Endodermal cell (in vitro differentiated cells): ENCODE measurements around the gene ATF2. TPM values are rescaled to one million over a fixed set of nuclear protein-coding genes. Genes with fewer than 3 reads are reported as not detected.

Source experiments
- DNase-seq: peaks from one replicate; pipeline ENCODE4 v3.0.0-alpha.2; 2017
- H3K27ac ChIP-seq: 2 replicates; pipeline ENCODE4 v1.5.1; 2013; ENCODE audit warnings: mild to moderate bottlenecking, low read depth, low read length, moderate library complexity
- H3K27me3 ChIP-seq: 2 replicates; pipeline ENCODE4 v1.6.1; 2013; ENCODE audit warnings: mild to moderate bottlenecking, low read length, moderate library complexity; ENCODE audit not compliant: insufficient read depth, control insufficient read depth, poor library complexity, severe bottlenecking
- H3K36me3 ChIP-seq: 2 replicates; pipeline ENCODE4 v1.7.0; 2013; ENCODE audit warnings: mild to moderate bottlenecking, low read length, moderate library complexity; ENCODE audit not compliant: control insufficient read depth, insufficient read depth
- H3K4me1 ChIP-seq: one replicate; pipeline ENCODE4 v1.7.0; 2013; ENCODE audit warnings: low read length; ENCODE audit not compliant: control insufficient read depth, insufficient read depth
- H3K4me3 ChIP-seq: 2 replicates; pipeline ENCODE4 v1.5.1; 2013; ENCODE audit warnings: mild to moderate bottlenecking, low read length, moderate library complexity
- H3K9ac ChIP-seq: 2 replicates; pipeline ENCODE4 v1.6.1; 2013; ENCODE audit warnings: mild to moderate bottlenecking, low read length, moderate library complexity; ENCODE audit not compliant: poor library complexity, severe bottlenecking; ENCODE audit errors: extremely low read depth
- H3K9me3 ChIP-seq: 2 replicates; pipeline ENCODE4 v1.6.1; 2013; ENCODE audit warnings: mild to moderate bottlenecking, low read length, moderate library complexity; ENCODE audit not compliant: control insufficient read depth
- H3K27ac Mint-ChIP-seq: 2 replicates; pipeline ENCODE4 v1.8.0; 2020; ENCODE audit warnings: mixed read lengths
- H3K27me3 Mint-ChIP-seq: 2 replicates; pipeline ENCODE4 v1.8.0; 2021; ENCODE audit warnings: mild to moderate bottlenecking, mixed read lengths; ENCODE audit not compliant: insufficient read depth
- H3K36me3 Mint-ChIP-seq: 2 replicates; pipeline ENCODE4 v1.8.0; 2020; ENCODE audit warnings: low read depth, mixed read lengths
- H3K4me1 Mint-ChIP-seq: 2 replicates; pipeline ENCODE4 v1.8.0; 2020; ENCODE audit warnings: mixed read lengths
- H3K4me3 Mint-ChIP-seq: 2 replicates; pipeline ENCODE4 v1.8.0; 2020; ENCODE audit warnings: mild to moderate bottlenecking, moderate library complexity, mixed read lengths
- H3K9me3 Mint-ChIP-seq: 2 replicates; pipeline ENCODE4 v1.8.0; 2020; ENCODE audit warnings: mild to moderate bottlenecking, mixed read lengths
- CTCF ChIP-seq: fragments of 200-600 bp; sonication (generic); conservative IDR thresholded peaks from 2 replicates; pipeline ENCODE4 v1.5.0; 2021; ENCODE audit warnings: antibody characterized with exemption, mild to moderate bottlenecking
- WGBS, 2 experiments: methylation state at CpG; one replicate each; pipeline versions ENCODE4 v1.1.5 to v1.1.7; 2013; ENCODE audit warnings: missing lambda C conversion rate in 2 of 2, mixed read lengths in 1 of 2; ENCODE audit not compliant: insufficient coverage in 1 of 2, insufficient read length in 1 of 2; 5-methylcytosine and 5-hydroxymethylcytosine counted together
- total RNA-seq, 2 donors: library from RNA; stranded (reverse); fragmentation: NEBNext Ultra II Directional in 1 of 2; extraction: Animal tissue kit (Norgen Biotek cat#: 25700) in 1 of 2; gene quantifications; 2 replicates in 1 of 2; 3 replicates in 1 of 2; pipeline ENCODE4 v1.2.1, GENCODE V29; 2021

ATF2 gene
- total RNA-seq, 2 donors from 2014 or later: 53.0 to 56.0 TPM

GRCh38 chr2:175152242-175152641, 15.8 kb downstream of the ATF2 start:
- no peaks in the 10 kb centered on the region for H3K27me3 Mint-ChIP-seq
- H3K4me1 Mint-ChIP-seq: peaks cover 27% of the 10 kb centered on the region
- no peak for DNase-seq
- H3K4me1 ChIP-seq: peaks cover 3% of the 10 kb centered on the region
- no peak overlapping the region for H3K27ac Mint-ChIP-seq
- H3K9ac ChIP-seq: no peak overlapping the region
- H3K9me3 Mint-ChIP-seq: no peaks in the 10 kb centered on the region
- no peak overlapping the region for H3K4me3 Mint-ChIP-seq
- no peak for TF ChIP-seq CTCF
- no peaks in the 10 kb centered on the region for H3K27me3 ChIP-seq
- no peaks in the 10 kb centered on the region for H3K9me3 ChIP-seq
- no peak overlapping the region for H3K27ac ChIP-seq
- peaks cover 34% of the 10 kb centered on the region for H3K36me3 Mint-ChIP-seq
- H3K36me3 ChIP-seq: peaks cover 43% of the 10 kb centered on the region
- 94 to 100% methylated on average over 2 of the region's 2 CpGs for WGBS, 2 experiments
- H3K4me3 ChIP-seq: no peak overlapping the region

GRCh38 chr2:175151791-175152190, 16.2 kb downstream of the ATF2 start:
- Histone ChIP-seq H3K9me3 (no peaks in the 10 kb centered on the region), H3K4me1 (peaks cover 3% of the 10 kb centered on the region), H3K27ac (no peak overlapping the region), H3K36me3 (peaks cover 48% of the 10 kb centered on the region), H3K9ac (no peak overlapping the region), H3K4me3 (no peak overlapping the region), H3K27me3 (no peaks in the 10 kb centered on the region)
- Mint-ChIP-seq H3K9me3 (no peaks in the 10 kb centered on the region), H3K27me3 (no peaks in the 10 kb centered on the region), H3K4me3 (no peak overlapping the region), H3K36me3 (peaks cover 30% of the 10 kb centered on the region), H3K4me1 (peaks cover 27% of the 10 kb centered on the region), H3K27ac (no peak overlapping the region)
- TF ChIP-seq CTCF: no peak
- 100% methylated on average over 1 of the region's 1 CpG; no CpG with 5 or more reads in 1 of the 2 experiments for WGBS, 2 experiments
- DNase-seq: no peak

- Mint-ChIP-seq H3K36me3 (peaks cover 39% of the 10 kb centered on the region), H3K27me3 (no peaks in the 10 kb centered on the region), H3K4me1 (peaks cover 19% of the 10 kb centered on the region), H3K4me3 (no peak overlapping the region), H3K9me3 (no peaks in the 10 kb centered on the region), H3K27ac (no peak overlapping the region)
- H3K4me1 ChIP-seq: peaks cover 3% of the 10 kb centered on the region
- H3K9ac ChIP-seq: no peak overlapping the region
- no peak overlapping the region for H3K4me3 ChIP-seq
- no peak for DNase-seq
- peaks cover 56% of the 10 kb centered on the region for H3K36me3 ChIP-seq
- WGBS, 2 experiments: 100% methylated on average over 3 of the region's 4 CpGs; no CpG with 5 or more reads in 1 of the 2 experiments
- TF ChIP-seq CTCF: no peak
- H3K27me3 ChIP-seq: no peaks in the 10 kb centered on the region
- no peaks in the 10 kb centered on the region for H3K9me3 ChIP-seq
- no peak overlapping the region for H3K27ac ChIP-seq
Observed at GRCh38 chr2:175147186-175147585, 20.8 kb downstream of the ATF2 start.
